Fibroblast of pulmonary artery (primary cell): ENCODE measurements around the gene FAM53A.
A peak's percentile ranks its signal among the peaks of the same experiment; 100 is the strongest.

Experiments
- DNase-seq: peaks from one replicate; pipeline ENCODE4 v3.0.0-alpha.2; 2010; ENCODE audit warnings: low read depth
- H3K4me3 ChIP-seq: replicated peaks from 2 replicates; pipeline ENCODE4 v1.5.1; 2011; ENCODE audit warnings: low read depth, mild to moderate bottlenecking, control low read depth, low read length, moderate library complexity
- TF ChIP-seq, protein P1 (sequence below): IDR thresholded peaks from 2 replicates; pipeline ENCODE4 v1.5.1; 2011; ENCODE audit warnings: mild to moderate bottlenecking, control low read depth, low read length, inconsistent platforms; ENCODE audit errors: missing control alignments

Gene FAM53A

GRCh38 chr4:1658581-1658980, 25.5 kb downstream of the FAM53A start:
- TF ChIP-seq, protein P1, sequence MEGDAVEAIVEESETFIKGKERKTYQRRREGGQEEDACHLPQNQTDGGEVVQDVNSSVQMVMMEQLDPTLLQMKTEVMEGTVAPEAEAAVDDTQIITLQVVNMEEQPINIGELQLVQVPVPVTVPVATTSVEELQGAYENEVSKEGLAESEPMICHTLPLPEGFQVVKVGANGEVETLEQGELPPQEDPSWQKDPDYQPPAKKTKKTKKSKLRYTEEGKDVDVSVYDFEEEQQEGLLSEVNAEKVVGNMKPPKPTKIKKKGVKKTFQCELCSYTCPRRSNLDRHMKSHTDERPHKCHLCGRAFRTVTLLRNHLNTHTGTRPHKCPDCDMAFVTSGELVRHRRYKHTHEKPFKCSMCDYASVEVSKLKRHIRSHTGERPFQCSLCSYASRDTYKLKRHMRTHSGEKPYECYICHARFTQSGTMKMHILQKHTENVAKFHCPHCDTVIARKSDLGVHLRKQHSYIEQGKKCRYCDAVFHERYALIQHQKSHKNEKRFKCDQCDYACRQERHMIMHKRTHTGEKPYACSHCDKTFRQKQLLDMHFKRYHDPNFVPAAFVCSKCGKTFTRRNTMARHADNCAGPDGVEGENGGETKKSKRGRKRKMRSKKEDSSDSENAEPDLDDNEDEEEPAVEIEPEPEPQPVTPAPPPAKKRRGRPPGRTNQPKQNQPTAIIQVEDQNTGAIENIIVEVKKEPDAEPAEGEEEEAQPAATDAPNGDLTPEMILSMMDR = no peak
- no peak for DNase-seq
- H3K4me3 ChIP-seq = no peak overlapping the region

DNA sequence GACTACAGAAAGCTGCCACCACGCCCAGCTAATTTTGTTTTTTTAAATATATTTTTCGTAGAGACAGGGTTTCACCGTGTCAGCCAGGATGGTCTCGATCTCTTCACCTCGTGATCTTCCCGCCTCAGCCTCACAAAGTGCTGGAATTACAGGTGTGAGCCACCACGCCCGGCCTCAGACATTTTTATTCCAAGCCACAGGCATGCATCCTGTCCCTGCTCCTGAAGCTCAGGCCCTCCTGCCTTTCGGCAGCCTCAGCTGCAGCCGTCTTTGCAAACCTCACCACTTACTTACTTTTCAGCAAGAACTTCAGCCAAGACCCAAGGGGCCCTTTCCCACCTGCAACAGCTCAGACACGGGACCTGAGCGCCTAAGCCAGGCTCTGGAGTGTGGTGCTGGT, 26.0 kb downstream of the FAM53A start:
- no peak overlapping the region for H3K4me3 ChIP-seq
- DNase-seq = no peak
- TF ChIP-seq, protein P1 = no peak

- no peak for DNase-seq
- H3K4me3 ChIP-seq = no peak overlapping the region
- TF ChIP-seq, protein P1 = no peak
Observed at GRCh38 chr4:1656986-1657385, 27.1 kb downstream of the FAM53A start.

DNA sequence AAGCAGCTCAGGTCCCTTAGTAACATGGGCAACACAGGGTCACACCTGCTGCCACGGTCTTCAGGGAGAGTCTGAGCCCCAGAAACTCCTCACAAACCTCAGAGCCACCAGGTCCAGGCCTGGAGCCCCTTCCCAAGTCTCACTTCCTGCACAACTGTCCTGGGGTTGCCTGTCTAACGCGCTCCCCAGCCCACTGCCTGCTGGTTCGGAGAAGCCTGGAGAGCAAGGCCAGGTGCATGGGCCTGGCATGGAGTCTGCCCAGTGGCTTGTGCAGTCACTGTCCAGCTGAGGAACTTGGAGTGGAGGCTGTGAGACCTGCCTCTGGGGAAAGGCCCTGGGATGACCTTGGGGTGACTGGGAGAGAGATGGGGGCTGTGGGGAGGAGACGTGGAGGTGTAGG, 28.0 kb downstream of the FAM53A start:
- DNase-seq = no peak
- no peak overlapping the region for H3K4me3 ChIP-seq
- TF ChIP-seq, protein P1 = no peak

GRCh38 chr4:1655676-1656075, 28.4 kb downstream of the FAM53A start:
- TF ChIP-seq, protein P1 = no peak
- no peak for DNase-seq
- no peak overlapping the region for H3K4me3 ChIP-seq

DNA sequence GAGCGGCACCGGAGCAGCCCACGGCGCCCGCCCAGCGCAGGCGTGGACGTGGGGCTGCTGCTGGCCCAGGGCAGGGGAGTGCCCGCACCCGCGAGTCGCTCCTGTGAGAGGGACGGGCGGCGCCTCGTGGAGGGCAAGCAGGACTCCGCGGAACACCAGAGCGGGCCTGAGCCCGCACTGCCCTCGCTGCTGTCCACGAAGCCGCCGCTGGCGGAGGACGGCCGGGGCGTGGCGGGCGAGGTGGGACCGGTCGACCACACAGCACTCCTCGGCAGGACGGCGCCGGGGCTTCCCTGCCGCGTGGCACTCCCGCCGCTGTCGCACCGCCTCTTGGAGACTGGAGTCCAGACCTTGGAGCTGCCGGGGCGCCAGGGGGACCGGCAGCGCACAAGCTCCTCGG, 29.0 kb downstream of the FAM53A start:
- TF ChIP-seq, protein P1 = no peak
- H3K4me3 ChIP-seq = no peak overlapping the region
- no peak for DNase-seq

DNA sequence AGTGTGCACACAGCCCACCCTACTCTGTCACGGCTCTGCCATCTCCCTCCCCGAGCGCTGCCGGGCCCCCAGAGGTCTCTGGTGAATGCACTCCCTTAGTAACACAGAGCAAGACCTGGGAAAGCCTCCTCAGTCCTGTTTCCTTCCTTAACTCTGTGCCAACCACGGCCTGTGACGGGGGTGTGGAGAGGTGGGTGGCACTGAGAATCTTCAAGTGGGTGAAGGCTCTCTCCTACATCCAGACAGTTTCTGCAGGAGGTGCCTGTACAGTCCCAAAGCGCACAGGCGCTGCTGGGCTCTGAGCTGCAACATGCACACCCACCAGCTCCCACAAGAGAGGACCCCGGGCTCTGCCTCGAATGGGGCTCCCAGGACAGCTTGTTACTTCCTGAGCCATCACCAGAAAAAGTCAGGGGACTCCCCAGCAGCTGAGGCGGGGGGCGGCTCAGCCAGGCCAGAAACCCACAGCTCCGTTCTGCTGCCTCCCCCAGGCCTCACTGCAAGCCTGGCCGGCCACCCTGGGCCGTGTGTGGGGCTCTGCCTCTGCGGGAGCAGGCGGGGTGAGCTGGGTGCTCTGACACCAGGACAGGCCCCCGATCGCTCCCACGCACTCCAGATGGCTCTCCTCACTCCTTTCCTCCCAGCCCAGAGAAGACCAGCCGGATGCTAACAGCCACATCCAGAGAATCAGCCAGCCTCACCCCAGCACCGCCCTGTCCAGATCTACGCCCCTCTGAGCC, 29.7 kb downstream of the FAM53A start:
- DNase-seq = peak; percentile 16
- TF ChIP-seq, protein P1 = no peak
- no peak overlapping the region for H3K4me3 ChIP-seq
